Breast epithelium (tissue), 4 donors: ENCODE data around the gene IL25. TPM values are rescaled to one million over a fixed set of nuclear protein-coding genes. Genes with fewer than 3 reads are reported as not detected.

Experiments
- DNase-seq, 2 donors: peaks; one replicate each; pipeline ENCODE4 v3.0.0-alpha.2; 2019; ENCODE audit warnings: low spot score in 2 of 2
- H3K27ac ChIP-seq, 2 donors: fragments of 200-600 bp; sonication (generic) in 1 of 2; one replicate each; pipeline ENCODE4 v1.5.1; 2016 to 2019; ENCODE audit warnings: mild to moderate bottlenecking in 1 of 2
- H3K27me3 ChIP-seq, 2 donors: fragments of 200-600 bp; sonication (generic) in 1 of 2; one replicate each; pipeline versions ENCODE4 v1.5.1 to v1.6.0; 2017 to 2019; ENCODE audit warnings: control low read depth in 1 of 2, mild to moderate bottlenecking in 1 of 2
- H3K36me3 ChIP-seq: fragments of 200-600 bp; one replicate; pipeline ENCODE4 v1.5.1; 2019
- H3K4me1 ChIP-seq, 2 donors: fragments of 200-600 bp; sonication (generic); one replicate each; pipeline ENCODE4 v1.5.1; 2016 to 2019; ENCODE audit warnings: control low read depth in 1 of 2
- H3K4me3 ChIP-seq, 3 donors: fragments of 200-600 bp; sonication (generic); 1 replicate in 2 of 3; 2 replicates in 1 of 3; pipeline ENCODE4 v1.5.1; 2016 to 2019; ENCODE audit warnings: mild to moderate bottlenecking in 3 of 3, moderate library complexity in 2 of 3
- H3K9me3 ChIP-seq, 2 donors: fragments of 200-600 bp; sonication (generic) in 1 of 2; one replicate each; pipeline ENCODE4 v1.5.1; 2016 to 2019; ENCODE audit warnings: control low read depth in 1 of 2
- POLR2A ChIP-seq: fragments of 450-650 bp; IDR thresholded peaks from one replicate; pipeline ENCODE4 v1.6.1; 2016; ENCODE audit warnings: antibody characterized with exemption, mild to moderate bottlenecking, moderate library complexity
- POLR2AphosphoS5 ChIP-seq, 3 donors: sonication (generic); formaldehyde crosslinking; IDR thresholded peaks; one replicate each; pipeline ENCODE4 v1.6.1; 2017; ENCODE audit warnings: antibody characterized with exemption in 3 of 3
- intact Hi-C: fragments of 100-400 bp; cut with DNase I; formaldehyde crosslinking; loops from one replicate; pipeline ENCODE4 v1.15.1; 2023; ENCODE audit warnings: low total_unique reads
- total RNA-seq, 3 donors: library from RNA; depleted of rRNA; stranded (reverse); fragments of >200 nt; gene quantifications; one replicate each; pipeline ENCODE4 v1.1.0, GENCODE V29; 2016
- TF ChIP-seq, protein P1 (sequence below), 3 donors: fragments of 450-650 bp; IDR thresholded peaks; one replicate each; pipeline ENCODE4 v1.5.1; 2016 to 2017; ENCODE audit warnings: antibody characterized with exemption in 3 of 3, mild to moderate bottlenecking in 3 of 3, moderate library complexity in 3 of 3

IL25 gene
- total RNA-seq, 3 donors from 2014 or later: not detected

GRCh38 chr14:23403908-23404307 lies 31.3 kb downstream of the IL25 start:
- intact Hi-C loops: no loop called here
- TF ChIP-seq, protein P1, sequence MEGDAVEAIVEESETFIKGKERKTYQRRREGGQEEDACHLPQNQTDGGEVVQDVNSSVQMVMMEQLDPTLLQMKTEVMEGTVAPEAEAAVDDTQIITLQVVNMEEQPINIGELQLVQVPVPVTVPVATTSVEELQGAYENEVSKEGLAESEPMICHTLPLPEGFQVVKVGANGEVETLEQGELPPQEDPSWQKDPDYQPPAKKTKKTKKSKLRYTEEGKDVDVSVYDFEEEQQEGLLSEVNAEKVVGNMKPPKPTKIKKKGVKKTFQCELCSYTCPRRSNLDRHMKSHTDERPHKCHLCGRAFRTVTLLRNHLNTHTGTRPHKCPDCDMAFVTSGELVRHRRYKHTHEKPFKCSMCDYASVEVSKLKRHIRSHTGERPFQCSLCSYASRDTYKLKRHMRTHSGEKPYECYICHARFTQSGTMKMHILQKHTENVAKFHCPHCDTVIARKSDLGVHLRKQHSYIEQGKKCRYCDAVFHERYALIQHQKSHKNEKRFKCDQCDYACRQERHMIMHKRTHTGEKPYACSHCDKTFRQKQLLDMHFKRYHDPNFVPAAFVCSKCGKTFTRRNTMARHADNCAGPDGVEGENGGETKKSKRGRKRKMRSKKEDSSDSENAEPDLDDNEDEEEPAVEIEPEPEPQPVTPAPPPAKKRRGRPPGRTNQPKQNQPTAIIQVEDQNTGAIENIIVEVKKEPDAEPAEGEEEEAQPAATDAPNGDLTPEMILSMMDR (IDR thresholded peaks at IDR 0.05): no peak
- TF ChIP-seq POLR2A: no peak
- no peak for TF ChIP-seq POLR2AphosphoS5 (IDR thresholded peaks at IDR 0.05)
- no peak overlapping the region for H3K27ac ChIP-seq
- DNase-seq: no peak
- no peaks in the 10 kb centered on the region for H3K36me3 ChIP-seq
- no peaks in the 10 kb centered on the region for H3K4me1 ChIP-seq
- H3K27me3 ChIP-seq: peaks cover 0 to 42% of the 10 kb centered on the region in 2 donors
- H3K9me3 ChIP-seq: no peaks in the 10 kb centered on the region
- H3K4me3 ChIP-seq: no peak overlapping the region

DNA sequence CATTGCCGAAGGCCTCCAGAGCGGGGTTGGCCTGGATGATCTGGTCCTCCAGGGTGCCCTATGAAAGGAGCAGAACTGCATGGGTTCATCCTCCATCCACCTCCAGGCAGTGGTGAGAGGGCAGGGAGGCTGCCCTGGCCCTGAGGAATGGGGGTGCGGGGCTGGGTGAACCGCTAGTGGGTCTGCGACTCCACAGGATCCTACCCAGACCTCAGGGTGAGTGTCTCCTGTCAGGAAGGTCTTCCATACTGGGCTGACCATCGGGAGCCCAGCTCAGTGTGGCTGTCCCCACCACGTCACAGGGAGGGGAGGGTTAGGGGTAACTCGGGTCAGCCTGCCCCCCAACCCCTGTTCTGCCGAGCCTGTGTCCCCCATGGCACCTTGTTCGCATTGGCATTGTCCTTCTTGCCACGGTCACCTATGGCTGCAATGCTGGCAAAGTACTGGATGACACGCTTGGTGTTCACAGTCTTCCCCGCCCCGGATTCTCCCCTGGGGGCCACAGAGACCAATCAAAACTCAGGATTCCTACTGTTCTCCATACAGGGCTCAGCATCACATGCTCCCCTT lies 31.8 kb downstream of the IL25 start:
- Histone ChIP-seq H3K9me3 (no peaks in the 10 kb centered on the region), H3K4me3 (no peak overlapping the region), H3K36me3 (no peaks in the 10 kb centered on the region), H3K4me1 (no peaks in the 10 kb centered on the region), H3K27me3 (peaks cover 0 to 42% of the 10 kb centered on the region in 2 donors), H3K27ac (no peak overlapping the region)
- no peak for DNase-seq
- TF ChIP-seq POLR2AphosphoS5 (IDR thresholded peaks at IDR 0.05) (no peak), POLR2A (no peak)
- TF ChIP-seq, protein P1 (IDR thresholded peaks at IDR 0.05): no peak
- intact Hi-C loops: no loop called here

- no peak for DNase-seq
- no peaks in the 10 kb centered on the region for H3K4me1 ChIP-seq
- no peaks in the 10 kb centered on the region for H3K9me3 ChIP-seq
- no peaks in the 10 kb centered on the region for H3K36me3 ChIP-seq
- intact Hi-C loops: no loop called here
- no peak overlapping the region for H3K4me3 ChIP-seq
- peaks cover 0 to 42% of the 10 kb centered on the region in 2 donors for H3K27me3 ChIP-seq
- TF ChIP-seq POLR2AphosphoS5 (IDR thresholded peaks at IDR 0.05) (no peak), POLR2A (no peak)
- TF ChIP-seq, protein P1 (IDR thresholded peaks at IDR 0.05): no peak
- H3K27ac ChIP-seq: no peak overlapping the region
Measured at GRCh38 chr14:23405096-23405495, 32.5 kb downstream of the IL25 start.

- Histone ChIP-seq H3K27ac (no peak overlapping the region), H3K4me1 (no peaks in the 10 kb centered on the region), H3K27me3 (peaks cover 0 to 42% of the 10 kb centered on the region in 2 donors), H3K9me3 (no peaks in the 10 kb centered on the region), H3K4me3 (no peak overlapping the region), H3K36me3 (no peaks in the 10 kb centered on the region)
- TF ChIP-seq POLR2A (no peak), POLR2AphosphoS5 (IDR thresholded peaks at IDR 0.05) (no peak)
- TF ChIP-seq, protein P1 (IDR thresholded peaks at IDR 0.05): no peak
- no peak for DNase-seq
- intact Hi-C loops: no loop called here
Measured at GRCh38 chr14:23405516-23406025, 33.0 kb downstream of the IL25 start.

DNA sequence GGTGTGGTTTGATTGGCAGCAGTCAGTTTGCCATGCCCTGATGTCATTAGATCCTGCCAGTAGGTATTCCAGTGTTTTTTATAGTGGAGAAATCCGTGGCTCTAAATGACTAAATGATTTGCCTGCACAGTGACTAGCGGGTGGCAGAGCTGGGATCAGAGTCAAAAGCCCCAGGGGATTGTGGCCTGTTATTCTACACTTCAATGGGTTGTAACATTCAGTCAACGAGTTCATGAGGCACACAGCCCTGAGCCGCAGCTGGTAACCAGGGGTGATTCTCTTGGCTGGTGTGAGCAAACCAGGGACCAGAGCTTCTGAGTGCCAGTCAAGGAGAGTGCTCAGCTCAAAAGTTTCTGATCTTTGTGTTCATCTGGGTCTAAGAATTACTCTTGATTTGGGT lies 33.6 kb downstream of the IL25 start:
- H3K4me3 ChIP-seq: no peak overlapping the region
- H3K4me1 ChIP-seq: no peaks in the 10 kb centered on the region
- H3K36me3 ChIP-seq: no peaks in the 10 kb centered on the region
- peaks cover 0 to 42% of the 10 kb centered on the region in 2 donors for H3K27me3 ChIP-seq
- intact Hi-C loops: no loop called here
- H3K27ac ChIP-seq: no peak overlapping the region
- DNase-seq: no peak
- TF ChIP-seq POLR2A (no peak), POLR2AphosphoS5 (IDR thresholded peaks at IDR 0.05) (no peak)
- TF ChIP-seq, protein P1 (IDR thresholded peaks at IDR 0.05): no peak
- H3K9me3 ChIP-seq: no peaks in the 10 kb centered on the region
